HCT116 (cell line): Measurements from ENCODE around the gene WNK4. TPM values are rescaled to one million over a fixed set of nuclear protein-coding genes. Genes with fewer than 3 reads are reported as not detected.

Experiments used
- ATAC-seq: fragments of 200-7000 bp; cut with Tn5 transposase; 2 replicates; pipeline ENCODE4 v1.9.1; 2020; ENCODE audit warnings: mild to moderate bottlenecking, moderate library complexity
- BruUV-seq: library from RNA; stranded (reverse); fragments of 400-500 nt; replicated peaks from 2 replicates; lab custom pipeline; 2021; lab: Mats Ljungman, UMichigan
- CTCF ChIA-PET: fragments of 300-600 bp; sonication (Branson Sonifier 250); formaldehyde crosslinking; loops from one replicate; lab custom pipeline; 2021; ENCODE audit warnings: antibody characterized with exemption; lab: Charles Lee
- POLR2A ChIA-PET: fragments of 300-600, 350-600 bp; sonication (Branson Sonifier 250); formaldehyde crosslinking; loops from one replicate; lab custom pipeline; 2021; ENCODE audit warnings: antibody characterized with exemption; lab: Charles Lee
- RAD21 ChIA-PET, 2 experiments: fragments of 300-600 bp; sonication (Branson Sonifier 250); formaldehyde crosslinking; loops; one replicate each; lab custom pipeline; 2023; ENCODE audit warnings: low total read pairs in 2 of 2; ENCODE audit not compliant: uncharacterized antibody in 2 of 2, unreplicated experiment in 2 of 2, low non-redundant PET in 1 of 2; lab: Charles Lee
- DNase-seq: peaks from one replicate; pipeline ENCODE4 v3.0.0-alpha.2; 2010; ENCODE audit warnings: low read depth, low spot score
- H2AFZ ChIP-seq: fragments of 200-600 bp; shearing (Covaris generic), sonication (generic); 2 replicates; pipeline ENCODE4 v1.6.1; 2017; ENCODE audit warnings: low read depth, mixed run types, mixed read lengths, antibody characterized with exemption, low read length; ENCODE audit not compliant: poor library complexity, severe bottlenecking
- H3K27ac ChIP-seq: 2 replicates; pipeline ENCODE4 v1.5.1; 2012; ENCODE audit warnings: low read depth, low read length
- H3K27me3 ChIP-seq: fragments of 200-600 bp; sonication (generic); 2 replicates; pipeline ENCODE4 v1.6.1; 2016; ENCODE audit warnings: mixed run types, low read length, mixed read lengths; ENCODE audit not compliant: insufficient read depth
- H3K36me3 ChIP-seq, 2 experiments: fragments of 200-500 bp in 1 of 2; fragments of 200-600 bp in 1 of 2; sonication (Bioruptor generic) in 1 of 2; sonication (generic) in 1 of 2; 2 replicates each; pipeline versions ENCODE4 v1.5.1 to v1.6.1; 2014 to 2016; ENCODE audit warnings: low read length in 2 of 2, inconsistent platforms in 1 of 2, mixed read lengths in 1 of 2, mixed run types in 1 of 2; ENCODE audit not compliant: insufficient read depth in 2 of 2, control insufficient read depth in 1 of 2
- H3K4me1 ChIP-seq, 2 experiments: fragments of 200-600 bp in 1 of 2; sonication (generic) in 1 of 2; 2 replicates each; pipeline versions ENCODE4 v1.5.1 to v1.6.1; 2012 to 2017; ENCODE audit warnings: low read length in 2 of 2, inconsistent platforms in 1 of 2, mild to moderate bottlenecking in 1 of 2, mixed read lengths in 1 of 2, mixed run types in 1 of 2, moderate library complexity in 1 of 2; ENCODE audit not compliant: insufficient read depth in 2 of 2, control insufficient read depth in 1 of 2
- H3K4me2 ChIP-seq: fragments of 200-600 bp; sonication (generic); 2 replicates; pipeline ENCODE4 v1.6.1; 2017; ENCODE audit warnings: mixed run types, low read length, mixed read lengths
- H3K4me3 ChIP-seq, 2 experiments: fragments of 200-600 bp in 1 of 2; sonication (generic) in 1 of 2; replicated peaks in 1 of 2; 2 replicates each; pipeline ENCODE4 v1.5.1; 2011 to 2016; ENCODE audit warnings: low read length in 2 of 2, control low read depth in 1 of 2, low read depth in 1 of 2, mild to moderate bottlenecking in 1 of 2, mixed read lengths in 1 of 2, mixed run types in 1 of 2
- H3K79me2 ChIP-seq: fragments of 200-600 bp; sonication (generic); 2 replicates; pipeline ENCODE4 v1.6.1; 2017; ENCODE audit warnings: mild to moderate bottlenecking, mixed run types, low read length, moderate library complexity, mixed read lengths; ENCODE audit not compliant: insufficient read depth
- H3K9ac ChIP-seq: fragments of 200-600 bp; sonication (generic); 2 replicates; pipeline ENCODE4 v1.6.1; 2016; ENCODE audit warnings: low read length, mixed read lengths
- H3K9me2 ChIP-seq: fragments of 200-600 bp; sonication (generic), shearing (Covaris generic); 2 replicates; pipeline ENCODE4 v1.6.1; 2017; ENCODE audit warnings: mixed run types, mild to moderate bottlenecking, moderate library complexity; ENCODE audit not compliant: insufficient read depth
- H3K9me3 ChIP-seq, 2 experiments: fragments of 200-500 bp in 1 of 2; fragments of 200-600 bp in 1 of 2; sonication (Bioruptor generic) in 1 of 2; sonication (generic) in 1 of 2; 2 replicates each; pipeline ENCODE4 v1.6.1; 2014 to 2017; ENCODE audit warnings: low read length in 2 of 2, mixed read lengths in 2 of 2, inconsistent platforms in 1 of 2, low read depth in 1 of 2, mild to moderate bottlenecking in 1 of 2, mixed run types in 1 of 2, moderate library complexity in 1 of 2; ENCODE audit not compliant: control insufficient read depth in 1 of 2, insufficient read depth in 1 of 2
- H4K20me1 ChIP-seq: fragments of 200-600 bp; sonication (generic), shearing (Covaris generic); 2 replicates; pipeline ENCODE4 v1.6.1; 2017; ENCODE audit warnings: mixed run types, mild to moderate bottlenecking, moderate library complexity; ENCODE audit not compliant: insufficient read depth
- ATF3 ChIP-seq: IDR thresholded peaks from 2 replicates; pipeline ENCODE4 v1.6.1; 2012
- CBX3 ChIP-seq: IDR thresholded peaks from 2 replicates; pipeline ENCODE4 v1.6.1; 2012; ENCODE audit warnings: low read depth
- CEBPB ChIP-seq: IDR thresholded peaks from 2 replicates; pipeline ENCODE4 v1.6.1; 2012; ENCODE audit warnings: low read depth
- ELF1 ChIP-seq: IDR thresholded peaks from 2 replicates; pipeline ENCODE4 v1.6.1; 2012; ENCODE audit warnings: low read depth, borderline replicate concordance
- EZH2 ChIP-seq: fragments of 200-600 bp; sonication (generic); IDR thresholded peaks from 2 replicates; pipeline ENCODE4 v1.6.1; 2017; ENCODE audit warnings: antibody characterized with exemption, mixed run types
- EZH2phosphoT487 ChIP-seq: fragments of 200-600 bp; IDR thresholded peaks from 2 replicates; pipeline ENCODE4 v1.6.1; 2018; ENCODE audit warnings: antibody characterized with exemption, borderline replicate concordance
- JUND ChIP-seq: IDR thresholded peaks from 2 replicates; pipeline ENCODE4 v1.6.1; 2012
- MAX ChIP-seq: IDR thresholded peaks from 2 replicates; pipeline ENCODE4 v1.6.1; 2012
- REST ChIP-seq: IDR thresholded peaks from 2 replicates; pipeline ENCODE4 v1.6.1; 2012; ENCODE audit warnings: low read depth
- SIN3A ChIP-seq: IDR thresholded peaks from 2 replicates; pipeline ENCODE4 v1.6.1; 2012; ENCODE audit warnings: low read depth
- SP1 ChIP-seq: IDR thresholded peaks from 2 replicates; pipeline ENCODE4 v1.6.1; 2012; ENCODE audit warnings: low read depth
- SRF ChIP-seq: IDR thresholded peaks from 2 replicates; pipeline ENCODE4 v1.6.1; 2012; ENCODE audit warnings: low read depth
- TCF7L2 ChIP-seq: IDR thresholded peaks from 2 replicates; pipeline ENCODE4 v1.7.0; 2011; ENCODE audit warnings: borderline replicate concordance, inconsistent platforms; ENCODE audit not compliant: insufficient read depth, insufficient read length; ENCODE audit errors: extremely low read depth
- YY1 ChIP-seq: IDR thresholded peaks from 2 replicates; pipeline ENCODE4 v1.6.1; 2011; ENCODE audit warnings: low read length, low read depth, moderate library complexity, mild to moderate bottlenecking; ENCODE audit not compliant: insufficient replicate concordance; ENCODE audit errors: extremely low read depth
- ZBTB33 ChIP-seq: IDR thresholded peaks from 2 replicates; pipeline ENCODE4 v1.6.1; 2011; ENCODE audit warnings: mild to moderate bottlenecking, low read length, moderate library complexity; ENCODE audit not compliant: insufficient replicate concordance; ENCODE audit errors: extremely low read depth
- intact Hi-C: fragments of 100-400 bp; cut with micrococcal nuclease; formaldehyde crosslinking; loops from 2 replicates; pipeline ENCODE4 v1.10.0; 2022
- total RNA-seq: library from RNA; stranded (reverse); gene quantifications from one replicate; pipeline ENCODE4 v1.2.1, GENCODE V29; 2021; ENCODE audit not compliant: unreplicated experiment

The WNK4 gene
- total RNA-seq, 1 experiment from 2014 or later: 4.5 TPM

GRCh38 chr17:42844271-42844670 lies 63.9 kb downstream of the WNK4 start, which contains the start of gene AOC2:
Gene AOC2, plus strand, starts transcription at chr17:42844580. Its CDS starts 47 bp downstream, at chr17:42844627.
- no peaks in the 10 kb centered on the region for H3K9me3 ChIP-seq
- H3K9me2 ChIP-seq: no peaks in the 10 kb centered on the region
- ATAC-seq (no peak), DNase-seq (no peak)
- H3K4me3 ChIP-seq: no peak within 1 kb of the TSS
- no peak within 1 kb of the TSS for H3K4me2 ChIP-seq
- no peaks in the 10 kb centered on the region for H3K4me1 ChIP-seq
- ChIA-PET POLR2A (no interaction called here), RAD21 (no interaction called here), CTCF (interaction anchor here (2.6 kb wide), 1 partner anchor 266 kb away, joined by 9 read pairs; the partner anchor contains the start of gene PSMC3IP)
- no peak within 1 kb of the TSS for H2AFZ ChIP-seq
- TF ChIP-seq SRF (no peak), EZH2phosphoT487 (no peak), SIN3A (no peak), ZBTB33 (no peak), ATF3 (no peak), YY1 (no peak), REST (no peak), SP1 (no peak), EZH2 (no peak), MAX (no peak), TCF7L2 (no peak), CEBPB (no peak), ELF1 (no peak), JUND (no peak), CBX3 (no peak)
- no TSS peak for BruUV-seq
- H3K27ac ChIP-seq: no peak within 1 kb of the TSS
- intact Hi-C loops: no loop called here
- H3K9ac ChIP-seq: no peak within 1 kb of the TSS
- H3K27me3 ChIP-seq: no peaks in the 10 kb centered on the region
- peaks cover 8% of the 10 kb centered on the region for H3K79me2 ChIP-seq
- H3K36me3 ChIP-seq: peaks cover 42 to 57% of the 10 kb centered on the region in 2 experiments
- H4K20me1 ChIP-seq: peaks cover 3% of the 10 kb centered on the region; the same call in 1 of the 2 replicates
